Measurements from ENCODE around the gene PCDHGB3.
"Not testable (repeated sequence)": the region's sequence is repeated elsewhere in the genome, so short reads cannot be mapped to it uniquely, and the experiment has no call there.

DNA sequence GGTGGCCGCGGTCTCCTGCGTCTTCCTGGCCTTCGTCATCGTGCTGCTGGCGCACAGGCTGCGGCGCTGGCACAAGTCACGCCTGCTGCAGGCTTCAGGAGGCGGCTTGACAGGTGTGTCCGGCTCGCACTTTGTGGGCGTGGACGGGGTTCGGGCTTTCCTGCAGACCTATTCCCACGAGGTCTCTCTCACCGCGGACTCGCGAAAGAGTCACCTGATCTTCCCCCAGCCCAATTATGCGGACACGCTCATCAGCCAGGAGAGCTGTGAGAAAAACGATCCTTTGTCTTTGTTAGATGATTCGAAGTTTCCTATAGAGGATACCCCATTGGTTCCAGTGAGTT is 45.2 kb downstream of the PCDHGB3 start:
- TF ChIP-seq, protein P1, sequence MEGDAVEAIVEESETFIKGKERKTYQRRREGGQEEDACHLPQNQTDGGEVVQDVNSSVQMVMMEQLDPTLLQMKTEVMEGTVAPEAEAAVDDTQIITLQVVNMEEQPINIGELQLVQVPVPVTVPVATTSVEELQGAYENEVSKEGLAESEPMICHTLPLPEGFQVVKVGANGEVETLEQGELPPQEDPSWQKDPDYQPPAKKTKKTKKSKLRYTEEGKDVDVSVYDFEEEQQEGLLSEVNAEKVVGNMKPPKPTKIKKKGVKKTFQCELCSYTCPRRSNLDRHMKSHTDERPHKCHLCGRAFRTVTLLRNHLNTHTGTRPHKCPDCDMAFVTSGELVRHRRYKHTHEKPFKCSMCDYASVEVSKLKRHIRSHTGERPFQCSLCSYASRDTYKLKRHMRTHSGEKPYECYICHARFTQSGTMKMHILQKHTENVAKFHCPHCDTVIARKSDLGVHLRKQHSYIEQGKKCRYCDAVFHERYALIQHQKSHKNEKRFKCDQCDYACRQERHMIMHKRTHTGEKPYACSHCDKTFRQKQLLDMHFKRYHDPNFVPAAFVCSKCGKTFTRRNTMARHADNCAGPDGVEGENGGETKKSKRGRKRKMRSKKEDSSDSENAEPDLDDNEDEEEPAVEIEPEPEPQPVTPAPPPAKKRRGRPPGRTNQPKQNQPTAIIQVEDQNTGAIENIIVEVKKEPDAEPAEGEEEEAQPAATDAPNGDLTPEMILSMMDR (IDR thresholded peaks at IDR 0.05), result not testable (repeated sequence)
- TF ChIP-seq POLR2A (IDR thresholded peaks at IDR 0.05), result not testable (repeated sequence)
